ENCODE measurements around the gene MYO5B. TPM values are rescaled to one million over a fixed set of nuclear protein-coding genes. Genes with fewer than 3 reads are reported as not detected.
"Not testable (repeated sequence)": the region's sequence is repeated elsewhere in the genome, so short reads cannot be mapped to it uniquely, and the experiment has no call there.

Gene MYO5B
- total RNA-seq, 2 experiments from 2014 or later = 0.02 TPM; not detected in 1

- Mint-ChIP-seq H3K36me3 (no peaks in the 10 kb centered on the region), H3K9me3 (ENCODE audit: low read depth) (no peaks in the 10 kb centered on the region), H3K27ac (no peak overlapping the region), H3K4me3 (no peak overlapping the region), H3K27me3 (peaks cover 6% of the 10 kb centered on the region), H3K4me1 (peaks cover 11% of the 10 kb centered on the region)
- CTCF ChIA-PET = interaction anchor here (0.8 kb wide), 1 partner anchor 46 kb away, joined by 4 read pairs; no protein-coding TSS in a partner anchor
- peak; percentile 33 for ATAC-seq
- DNase-seq = no peak
Observed at GRCh38 chr18:49904871-49905555, 289.9 kb downstream of the MYO5B start.

DNA sequence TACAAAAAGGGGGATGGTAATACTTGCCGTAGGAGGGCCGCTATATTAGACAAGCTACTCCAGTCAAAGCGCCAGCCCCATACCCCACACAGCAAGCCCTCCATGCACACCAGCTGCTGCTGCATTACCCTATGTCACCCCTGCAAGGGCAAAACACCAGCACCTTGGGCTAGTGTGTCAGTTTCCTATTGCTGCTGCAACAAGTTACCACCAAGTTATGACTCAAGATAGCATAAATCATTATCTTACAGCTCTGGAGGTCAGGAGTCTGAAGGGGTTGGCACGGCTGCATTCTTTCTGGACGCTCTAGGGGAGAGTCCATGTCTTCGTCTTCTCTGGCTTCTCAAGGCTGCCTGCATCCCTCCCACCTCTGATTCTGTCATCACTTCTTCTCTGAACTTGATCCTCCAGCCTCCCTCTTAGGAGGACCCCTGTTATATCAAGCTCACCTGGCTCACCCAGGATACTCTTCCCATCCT, 293.0 kb downstream of the MYO5B start:
- DNase-seq (no peak), ATAC-seq (no peak)
- Mint-ChIP-seq H3K9me3 (ENCODE audit: low read depth) (no peaks in the 10 kb centered on the region), H3K4me3 (no peak overlapping the region), H3K27me3 (peaks cover 6% of the 10 kb centered on the region), H3K36me3 (no peaks in the 10 kb centered on the region), H3K4me1 (peaks cover 15% of the 10 kb centered on the region), H3K27ac (no peak overlapping the region)
- CTCF ChIA-PET = no interaction called here

GRCh38 chr18:49899657-49900330, 295.2 kb downstream of the MYO5B start:
- no peaks in the 10 kb centered on the region for H3K9me3 Mint-ChIP-seq (ENCODE audit: low read depth)
- ATAC-seq (no peak), DNase-seq (no peak)
- H3K27me3 Mint-ChIP-seq = peaks cover 4% of the 10 kb centered on the region
- H3K4me3 Mint-ChIP-seq = no peak overlapping the region
- no peaks in the 10 kb centered on the region for H3K36me3 Mint-ChIP-seq
- no peak overlapping the region for H3K27ac Mint-ChIP-seq
- CTCF ChIA-PET = interaction anchor here (0.6 kb wide), 1 partner anchor 8 kb away, joined by 5 read pairs; no protein-coding TSS in a partner anchor
- H3K4me1 Mint-ChIP-seq = peaks cover 9% of the 10 kb centered on the region

DNA sequence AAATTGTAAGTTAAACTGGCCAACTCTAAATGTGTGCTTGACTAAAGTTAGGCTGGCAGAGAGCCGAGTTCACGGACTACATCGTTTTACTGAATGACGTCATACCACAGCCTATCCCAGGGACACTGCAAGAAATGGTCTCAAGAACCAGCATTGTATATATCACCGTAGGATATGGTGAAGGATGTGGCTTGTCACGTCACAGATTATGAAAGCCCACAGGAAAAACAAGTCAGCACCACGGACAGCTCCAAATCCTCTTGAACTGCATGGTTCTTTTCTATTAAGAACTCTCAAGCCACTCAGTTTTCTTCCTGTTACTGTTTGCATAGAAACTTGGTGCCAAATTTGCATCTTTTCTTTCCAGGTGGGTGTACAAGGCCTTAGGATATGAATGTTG, 296.5 kb downstream of the MYO5B start:
- DNase-seq = peak; percentile 87
- H3K27me3 Mint-ChIP-seq = peaks cover 4% of the 10 kb centered on the region
- no peaks in the 10 kb centered on the region for H3K9me3 Mint-ChIP-seq (ENCODE audit: low read depth)
- ATAC-seq = peak; percentile 49
- CTCF ChIA-PET = interaction anchor here (0.7 kb wide), 1 partner anchor 531 kb away, joined by 3 read pairs; no protein-coding TSS in a partner anchor
- H3K4me1 Mint-ChIP-seq = peaks cover 4% of the 10 kb centered on the region
- no peak overlapping the region for H3K27ac Mint-ChIP-seq
- H3K36me3 Mint-ChIP-seq = no peaks in the 10 kb centered on the region
- no peak overlapping the region for H3K4me3 Mint-ChIP-seq

GRCh38 chr18:49894517-49895226, 300.3 kb downstream of the MYO5B start:
- no peaks in the 10 kb centered on the region for H3K9me3 Mint-ChIP-seq (ENCODE audit: low read depth)
- H3K36me3 Mint-ChIP-seq = no peaks in the 10 kb centered on the region
- CTCF ChIA-PET = no interaction called here
- DNase-seq (no peak), ATAC-seq (no peak)
- H3K4me3 Mint-ChIP-seq = no peak overlapping the region
- H3K4me1 Mint-ChIP-seq = peaks cover 10% of the 10 kb centered on the region
- no peak overlapping the region for H3K27ac Mint-ChIP-seq
- H3K27me3 Mint-ChIP-seq = peaks cover 7% of the 10 kb centered on the region

DNA sequence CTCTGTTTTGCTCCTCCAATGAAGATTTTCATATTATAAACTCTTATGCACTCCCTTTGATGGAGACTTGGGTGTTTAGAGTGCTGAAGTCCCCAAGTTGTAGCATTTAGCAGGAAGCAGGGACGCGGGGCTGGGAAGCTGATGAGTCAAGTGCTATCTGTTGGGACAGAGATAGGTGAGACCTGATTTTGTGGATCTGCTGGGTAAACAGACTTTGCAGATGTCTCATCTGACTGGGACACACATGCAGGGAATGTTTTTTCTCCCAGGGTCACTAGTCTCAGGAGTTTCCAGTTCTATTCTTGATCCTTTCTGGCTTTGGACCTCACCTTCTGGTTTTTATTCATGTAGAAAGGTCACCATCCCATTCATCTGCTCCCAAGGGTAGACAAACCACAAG, 301.9 kb downstream of the MYO5B start:
- ATAC-seq (no peak), DNase-seq (no peak)
- Mint-ChIP-seq H3K27ac (no peak overlapping the region), H3K36me3 (no peaks in the 10 kb centered on the region), H3K4me1 (peaks cover 6% of the 10 kb centered on the region), H3K9me3 (ENCODE audit: low read depth) (no peaks in the 10 kb centered on the region), H3K27me3 (peaks cover 10% of the 10 kb centered on the region), H3K4me3 (no peak overlapping the region)
- CTCF ChIA-PET = no interaction called here

GRCh38 chr18:49892148-49892924, 302.6 kb downstream of the MYO5B start:
- CTCF ChIA-PET = no interaction called here
- H3K4me3 Mint-ChIP-seq = no peak overlapping the region
- H3K27me3 Mint-ChIP-seq = peaks cover 10% of the 10 kb centered on the region
- no peak overlapping the region for H3K27ac Mint-ChIP-seq
- no peak for ATAC-seq
- no peaks in the 10 kb centered on the region for H3K36me3 Mint-ChIP-seq
- DNase-seq = no peak
- no peaks in the 10 kb centered on the region for H3K9me3 Mint-ChIP-seq (ENCODE audit: low read depth)
- H3K4me1 Mint-ChIP-seq = peaks cover 6% of the 10 kb centered on the region

- CTCF ChIA-PET = no interaction called here
Observed at GRCh38 chr18:49890041-49890440, 304.9 kb downstream of the MYO5B start.

DNA sequence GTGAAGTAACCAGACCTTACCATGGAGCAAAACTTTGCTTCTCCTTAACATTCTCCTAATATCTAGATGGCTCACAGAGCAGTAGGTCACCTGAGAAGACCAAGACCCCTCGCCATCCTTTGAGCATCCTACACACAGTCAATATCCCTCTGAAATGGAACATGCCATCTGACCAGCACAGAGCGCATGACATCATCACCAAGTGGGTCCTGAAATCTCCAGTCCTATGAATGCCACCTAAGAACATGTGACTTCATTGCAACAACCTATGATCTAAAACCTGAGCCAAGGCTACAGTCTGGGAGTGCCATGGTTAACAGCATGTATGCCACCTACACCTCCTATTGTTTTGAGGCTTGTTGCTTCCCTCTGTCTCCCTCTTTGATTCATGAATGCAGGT, 305.4 kb downstream of the MYO5B start:
- H3K9me3 Mint-ChIP-seq (ENCODE audit: low read depth); DNase-seq; CTCF ChIA-PET; H3K4me3 Mint-ChIP-seq; H3K4me1 Mint-ChIP-seq; ATAC-seq; H3K36me3 Mint-ChIP-seq; H3K27ac Mint-ChIP-seq: not testable (repeated sequence)
- H3K27me3 Mint-ChIP-seq = peaks cover 15% of the 10 kb centered on the region

More at GRCh38 chr18:49890041-49890440, 304.9 kb downstream of the MYO5B start:
- peaks cover 12% of the 10 kb centered on the region for H3K27me3 Mint-ChIP-seq
- H3K36me3 Mint-ChIP-seq = no peaks in the 10 kb centered on the region
- no peak overlapping the region for H3K4me3 Mint-ChIP-seq
- no peaks in the 10 kb centered on the region for H3K9me3 Mint-ChIP-seq (ENCODE audit: low read depth)
- no peak for ATAC-seq
- DNase-seq = no peak
- H3K4me1 Mint-ChIP-seq = peaks cover 6% of the 10 kb centered on the region
- no peak overlapping the region for H3K27ac Mint-ChIP-seq

DNA sequence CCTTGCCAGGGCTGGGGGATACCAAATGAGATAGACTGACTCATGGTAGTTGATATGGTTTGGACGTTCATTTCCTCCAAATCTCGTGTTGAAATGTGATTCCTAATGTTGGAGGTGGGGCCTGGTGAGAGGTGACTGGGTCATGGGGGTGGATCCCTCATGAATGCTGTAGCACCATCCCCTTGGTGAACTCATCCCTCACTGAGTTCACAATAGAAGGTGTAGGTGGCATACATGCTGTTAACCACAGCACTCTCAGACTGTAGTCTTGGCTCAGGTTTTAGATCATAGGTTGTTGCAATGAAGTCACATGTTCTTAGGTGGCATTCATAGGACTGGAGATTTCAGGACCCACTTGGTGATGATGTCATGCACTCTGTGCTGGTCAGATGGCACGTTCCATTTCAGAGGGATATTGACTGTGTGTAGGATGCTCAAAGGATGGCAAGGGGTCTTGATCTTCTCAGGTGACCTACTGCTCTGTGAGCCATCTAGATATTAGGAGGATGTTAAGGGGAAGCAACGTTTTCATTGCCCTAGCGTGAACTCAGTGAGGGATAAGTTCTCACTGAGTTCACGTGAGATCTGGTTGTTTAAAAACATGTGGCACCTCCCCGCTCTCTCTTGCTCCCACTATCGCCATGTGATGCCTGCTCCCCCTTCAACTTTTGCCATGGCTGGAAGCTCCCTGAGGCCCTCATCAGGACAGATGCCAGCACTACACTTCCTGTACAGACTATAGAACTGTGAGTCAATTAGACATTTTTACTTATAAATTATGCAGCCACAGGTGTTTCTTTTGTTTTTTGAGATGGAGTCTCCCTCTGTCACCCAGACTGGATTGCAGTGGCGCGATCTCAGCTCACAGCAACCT, 307.8 kb downstream of the MYO5B start:
- Mint-ChIP-seq H3K27ac (no peak overlapping the region), H3K36me3 (no peaks in the 10 kb centered on the region), H3K9me3 (ENCODE audit: low read depth) (no peaks in the 10 kb centered on the region), H3K4me3 (no peak overlapping the region), H3K4me1 (no peaks in the 10 kb centered on the region), H3K27me3 (peaks cover 22% of the 10 kb centered on the region)
- DNase-seq = no peak
- no peak for ATAC-seq
- CTCF ChIA-PET = no interaction called here

DNA sequence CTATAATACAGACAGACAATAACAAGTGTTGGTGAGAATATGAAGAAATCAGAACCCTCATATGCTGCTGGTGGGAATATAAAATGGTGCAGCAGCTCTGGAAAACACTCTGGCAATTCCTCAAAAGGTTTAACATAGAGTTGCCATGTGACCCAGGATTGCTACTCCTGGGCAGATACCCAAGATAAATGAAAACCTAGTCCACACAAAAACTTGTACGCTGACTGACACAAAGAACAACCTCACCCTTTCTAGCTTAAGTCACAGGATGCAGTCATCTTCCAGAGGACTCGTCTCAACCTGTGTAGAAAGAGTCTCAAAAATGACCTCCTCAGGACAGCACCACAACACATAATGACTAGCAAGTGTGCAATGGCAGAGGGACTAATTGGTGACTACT, 310.0 kb downstream of the MYO5B start:
- Mint-ChIP-seq H3K9me3 (ENCODE audit: low read depth) (no peaks in the 10 kb centered on the region), H3K4me1 (no peaks in the 10 kb centered on the region), H3K36me3 (no peaks in the 10 kb centered on the region), H3K27me3 (peaks cover 25% of the 10 kb centered on the region), H3K27ac (no peak overlapping the region), H3K4me3 (no peak overlapping the region)
- CTCF ChIA-PET = no interaction called here
- ATAC-seq = no peak
- DNase-seq = no peak

DNA sequence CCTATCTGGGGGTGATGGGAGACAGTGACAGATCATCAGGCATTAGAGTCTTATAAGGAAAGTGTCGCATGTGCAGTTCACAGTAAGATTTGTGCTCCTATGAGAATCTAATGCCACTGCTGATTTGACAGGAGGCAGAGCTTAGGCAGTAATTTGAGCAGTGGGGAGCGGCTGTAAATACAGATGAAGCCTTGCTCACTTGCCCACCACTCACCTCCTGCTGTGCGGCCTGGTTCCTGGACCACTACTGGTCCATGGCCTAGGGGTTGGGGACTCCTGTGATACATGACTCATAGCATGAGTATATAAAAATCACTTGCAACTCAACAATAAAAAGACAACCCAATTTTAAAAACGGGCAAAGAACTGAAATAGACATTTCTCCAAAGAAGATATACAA, 310.5 kb downstream of the MYO5B start:
- peaks cover 29% of the 10 kb centered on the region for H3K27me3 Mint-ChIP-seq
- CTCF ChIA-PET = no interaction called here
- ATAC-seq (no peak), DNase-seq (no peak)
- H3K9me3 Mint-ChIP-seq (ENCODE audit: low read depth) = no peaks in the 10 kb centered on the region
- no peak overlapping the region for H3K4me3 Mint-ChIP-seq
- no peaks in the 10 kb centered on the region for H3K4me1 Mint-ChIP-seq
- H3K36me3 Mint-ChIP-seq = no peaks in the 10 kb centered on the region
- H3K27ac Mint-ChIP-seq = no peak overlapping the region
